Uterus (tissue), 2 donors: ENCODE data around the gene RNF215.

Experiments used
- CTCF ChIP-seq, 4 experiments: fragments of 200-600 bp in 2 of 4; fragments of 450-650 bp in 2 of 4; sonication (generic) in 2 of 4; IDR thresholded peaks; one replicate each; pipeline ENCODE4 v1.5.1; 2016 to 2019; ENCODE audit warnings: antibody characterized with exemption in 4 of 4, mild to moderate bottlenecking in 2 of 4, moderate library complexity in 1 of 4
- POLR2A ChIP-seq, 2 donors: fragments of 450-650 bp; IDR thresholded peaks; one replicate each; pipeline ENCODE4 v1.6.1; 2016; ENCODE audit warnings: antibody characterized with exemption in 2 of 2, mild to moderate bottlenecking in 1 of 2, moderate library complexity in 1 of 2

GRCh38 chr22:30423301-30423958 lies 36.2 kb upstream of the RNF215 start:
- peak in 2 of 4 experiments; percentile 15 to 34 for TF ChIP-seq CTCF (IDR thresholded peaks at IDR 0.05)
- peak in 1 of 2 donors; percentile 88 for TF ChIP-seq POLR2A (IDR thresholded peaks at IDR 0.05)
